IPS-NIHi11 (cell line): ENCODE data around the gene REV3L.

ENCODE experiments used
- DNase-seq: peaks from one replicate; pipeline ENCODE4 v3.0.0; 2012; ENCODE audit warnings: mixed read lengths, low spot score

REV3L gene

GRCh38 chr6:111468329-111469012 is 14.5 kb downstream of the REV3L start:
- no peak for DNase-seq

GRCh38 chr6:111464184-111464583 is 18.8 kb downstream of the REV3L start:
- no peak for DNase-seq

GRCh38 chr6:111462770-111463391 is 20.1 kb downstream of the REV3L start:
- no peak for DNase-seq

- DNase-seq, result no peak
Measured at GRCh38 chr6:111461860-111462259, 21.2 kb downstream of the REV3L start.

- DNase-seq, result no peak
Measured at GRCh38 chr6:111458670-111459232, 24.3 kb downstream of the REV3L start.

GRCh38 chr6:111456208-111456607 is 26.8 kb downstream of the REV3L start:
- no peak for DNase-seq

GRCh38 chr6:111450636-111451035 is 32.4 kb downstream of the REV3L start:
- DNase-seq, result no peak

GRCh38 chr6:111450087-111450486 is 32.9 kb downstream of the REV3L start:
- DNase-seq, result no peak

- DNase-seq, result no peak
Measured at GRCh38 chr6:111449129-111449528, 33.9 kb downstream of the REV3L start.

- DNase-seq, result no peak
Measured at GRCh38 chr6:111447051-111447450, 36.0 kb downstream of the REV3L start.

- DNase-seq, result no peak
Measured at GRCh38 chr6:111445861-111446267, 37.2 kb downstream of the REV3L start.

GRCh38 chr6:111444794-111445193 is 38.2 kb downstream of the REV3L start:
- DNase-seq, result no peak

GRCh38 chr6:111441678-111442243 is 41.3 kb downstream of the REV3L start:
- DNase-seq, result no peak

GRCh38 chr6:111439171-111439570 is 43.8 kb downstream of the REV3L start:
- no peak for DNase-seq

GRCh38 chr6:111437573-111437972 is 45.4 kb downstream of the REV3L start:
- no peak for DNase-seq

- no peak for DNase-seq
Measured at GRCh38 chr6:111432511-111432910, 50.5 kb downstream of the REV3L start.

- DNase-seq, result no peak
Measured at GRCh38 chr6:111430605-111431376, 52.2 kb downstream of the REV3L start.

- no peak for DNase-seq
Measured at GRCh38 chr6:111429571-111429970, 53.4 kb downstream of the REV3L start.

- no peak for DNase-seq
Measured at GRCh38 chr6:111428811-111429210, 54.2 kb downstream of the REV3L start.

- DNase-seq, result no peak
Measured at GRCh38 chr6:111427341-111428116, 55.5 kb downstream of the REV3L start.

GRCh38 chr6:111423960-111424846 is 58.8 kb downstream of the REV3L start:
- no peak for DNase-seq
